LoVo (cell line): Measurements from ENCODE around the gene LMNTD1.
"Not testable (repeated sequence)": the region's sequence is repeated elsewhere in the genome, so short reads cannot be mapped to it uniquely, and the experiment has no call there.

Source experiments
- DNase-seq: peaks from one replicate; pipeline ENCODE4 v3.0.0-alpha.2; 2016; ENCODE audit warnings: low spot score

The LMNTD1 gene

DNA sequence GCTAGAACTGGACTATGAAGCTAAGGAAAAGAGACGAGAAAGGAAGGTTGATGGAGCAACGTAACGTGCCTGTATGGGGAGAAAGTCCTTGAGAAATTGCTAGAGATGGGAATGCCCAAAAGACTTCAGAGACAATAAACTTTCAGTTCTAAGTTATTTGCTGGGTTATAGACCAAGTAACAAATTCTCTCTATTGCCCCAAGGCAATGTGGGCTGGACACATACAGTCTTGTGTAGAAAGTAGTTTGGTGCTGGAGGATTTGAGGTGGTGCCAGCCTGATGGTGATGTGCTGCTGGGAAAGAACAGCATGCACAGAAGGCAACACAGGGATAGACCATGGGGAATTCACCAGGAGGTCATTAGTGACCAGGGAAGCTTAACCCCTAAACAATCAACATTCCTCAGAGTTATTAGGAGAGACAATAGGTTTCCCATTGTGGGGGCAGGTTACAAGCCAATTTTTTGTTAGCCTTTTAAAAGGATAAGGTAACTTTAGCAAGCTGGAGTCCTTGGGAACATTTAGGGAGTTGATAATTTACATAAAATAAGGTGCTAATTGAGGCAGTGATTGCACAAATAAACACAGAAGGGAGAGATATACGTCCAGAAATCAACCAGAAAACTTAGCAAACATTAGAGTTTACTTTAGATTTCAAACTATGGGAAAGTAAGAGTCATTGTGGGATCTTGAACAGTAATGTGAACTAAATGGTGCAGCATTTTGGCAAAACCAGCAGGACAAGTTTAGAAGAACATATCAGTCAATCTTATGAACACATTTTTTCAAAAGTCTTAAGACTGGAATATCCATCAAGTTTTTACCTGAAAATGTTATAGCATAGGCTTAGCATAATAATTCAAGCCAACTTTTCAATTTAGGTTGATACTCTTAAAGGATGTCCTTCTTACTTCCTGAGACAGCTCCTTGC lies 61.4 kb downstream of the LMNTD1 start:
- DNase-seq: no peak

- not testable (repeated sequence) for DNase-seq
Observed at GRCh38 chr12:25488956-25489870, 63.9 kb downstream of the LMNTD1 start.

DNA sequence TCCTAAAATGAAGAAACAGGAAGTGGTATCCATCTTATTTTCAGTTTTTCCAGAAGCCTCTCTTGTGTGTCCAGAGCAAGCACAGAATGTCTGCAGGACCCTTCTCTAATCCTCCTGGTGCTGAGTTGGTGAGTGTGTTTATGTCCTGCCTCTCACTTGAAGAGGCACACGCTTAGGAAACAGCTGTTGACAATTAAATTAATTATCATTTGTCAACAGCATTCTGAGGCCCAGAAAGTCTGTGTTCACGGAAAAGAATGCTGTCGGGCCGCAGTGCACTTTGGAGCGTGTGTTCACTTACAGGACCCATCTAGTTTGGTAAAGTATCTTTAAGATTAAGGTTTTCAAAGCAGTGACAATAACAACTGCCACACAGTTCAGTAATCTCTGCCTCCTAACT lies 70.5 kb downstream of the LMNTD1 start:
- no peak for DNase-seq

- DNase-seq: no peak
Observed at GRCh38 chr12:25480145-25480544, 72.9 kb downstream of the LMNTD1 start.

DNA sequence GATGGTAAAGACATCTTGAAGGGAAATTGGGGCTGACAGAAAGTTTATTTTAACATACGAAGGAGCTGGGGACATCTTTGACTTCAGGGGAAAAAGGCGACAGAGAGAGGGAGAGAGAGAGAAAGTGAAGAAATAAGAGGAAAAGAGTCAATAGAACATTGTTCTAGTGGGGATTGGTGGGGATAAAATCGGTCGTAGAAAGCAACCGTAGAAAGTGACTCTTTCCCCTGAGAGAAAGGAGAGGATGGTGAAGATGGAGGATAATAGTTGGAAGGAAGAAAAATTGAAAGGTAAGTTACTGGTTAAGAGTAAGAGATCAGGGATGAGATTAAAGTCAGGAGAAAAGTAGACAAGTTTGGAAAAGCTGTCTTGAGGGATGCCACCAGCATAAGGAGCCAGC lies 75.9 kb downstream of the LMNTD1 start:
- no peak for DNase-seq

- no peak for DNase-seq
Observed at GRCh38 chr12:25472453-25472852, 80.6 kb downstream of the LMNTD1 start.

DNA sequence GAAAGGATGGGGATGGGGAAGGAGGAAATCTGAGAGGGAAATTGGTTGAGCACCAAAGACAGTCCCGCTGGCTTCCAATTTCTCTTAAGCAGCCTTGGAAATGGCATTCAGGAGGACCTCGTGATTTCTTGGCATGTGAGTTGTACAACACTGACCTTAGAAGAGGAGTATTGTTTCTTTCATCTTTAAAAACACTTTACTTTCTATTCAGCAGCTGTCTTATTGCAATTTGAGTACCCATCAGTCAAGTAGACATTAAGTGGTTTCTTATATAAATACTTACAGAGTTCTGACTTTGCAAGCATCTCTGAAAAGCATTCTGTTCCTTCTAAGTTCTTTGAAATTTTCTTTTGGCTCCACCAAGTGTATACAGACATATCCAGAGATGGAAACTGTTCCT lies 83.2 kb downstream of the LMNTD1 start:
- DNase-seq: no peak

DNA sequence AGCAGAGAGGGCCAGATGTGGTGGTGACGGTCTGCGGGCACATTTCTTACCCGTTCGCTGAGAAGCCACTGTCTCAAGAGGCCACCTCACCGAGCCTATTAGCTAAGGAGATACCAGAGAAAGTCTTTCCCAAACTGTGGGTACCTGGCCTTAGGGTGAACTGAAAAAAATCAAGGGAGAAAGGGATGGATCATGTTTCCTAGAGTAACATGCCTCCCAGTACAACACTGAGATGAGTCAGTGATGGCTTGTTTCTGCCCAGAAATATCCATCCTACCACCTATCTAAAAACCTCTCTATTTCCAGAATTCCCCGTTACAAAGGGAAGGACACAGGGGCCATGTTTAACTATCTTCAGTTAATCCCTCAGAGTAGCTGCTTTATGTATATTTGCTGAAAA lies 83.7 kb downstream of the LMNTD1 start:
- no peak for DNase-seq

GRCh38 chr12:25463521-25463920 lies 89.6 kb downstream of the LMNTD1 start:
- no peak for DNase-seq

DNA sequence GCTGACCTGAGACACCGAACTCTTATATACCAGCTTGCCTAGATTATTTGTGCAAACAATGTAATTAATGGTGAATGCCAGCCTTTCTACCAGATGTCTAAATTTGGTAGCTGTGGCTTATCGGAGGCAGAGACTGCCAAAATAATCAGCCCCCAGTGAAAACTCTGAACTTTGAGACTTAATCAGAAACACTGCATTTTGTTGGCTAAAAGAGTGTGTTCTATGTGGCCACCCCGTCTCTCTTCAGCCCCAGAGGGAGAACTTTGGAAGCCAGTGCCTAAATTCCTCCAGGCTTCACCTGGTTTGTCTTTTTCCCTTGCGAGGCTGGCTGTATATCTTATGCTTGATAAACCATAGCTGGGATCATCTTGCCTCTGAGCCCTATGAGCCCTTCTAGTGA lies 90.1 kb downstream of the LMNTD1 start:
- DNase-seq: no peak

DNA sequence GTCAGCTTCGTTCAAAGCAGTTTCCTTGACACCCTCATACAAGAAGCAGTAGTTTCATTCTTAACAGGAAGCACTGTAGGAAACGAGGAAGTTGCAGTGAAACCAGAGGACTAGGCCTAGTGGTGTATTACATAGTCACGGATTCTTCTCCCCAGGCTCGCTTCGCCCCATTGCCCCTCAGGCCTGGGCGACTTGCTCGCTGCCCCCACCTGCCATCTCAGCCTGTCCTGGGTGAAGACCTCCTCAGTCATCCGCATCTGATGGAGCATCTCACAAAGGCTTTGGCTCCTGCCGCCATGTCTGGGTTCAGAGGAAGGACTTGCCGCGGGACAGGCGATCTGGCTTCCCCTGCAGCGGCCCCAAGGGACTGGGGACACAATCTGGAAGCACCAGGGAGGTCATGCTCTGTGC lies 93.5 kb downstream of the LMNTD1 start:
- DNase-seq: no peak

DNA sequence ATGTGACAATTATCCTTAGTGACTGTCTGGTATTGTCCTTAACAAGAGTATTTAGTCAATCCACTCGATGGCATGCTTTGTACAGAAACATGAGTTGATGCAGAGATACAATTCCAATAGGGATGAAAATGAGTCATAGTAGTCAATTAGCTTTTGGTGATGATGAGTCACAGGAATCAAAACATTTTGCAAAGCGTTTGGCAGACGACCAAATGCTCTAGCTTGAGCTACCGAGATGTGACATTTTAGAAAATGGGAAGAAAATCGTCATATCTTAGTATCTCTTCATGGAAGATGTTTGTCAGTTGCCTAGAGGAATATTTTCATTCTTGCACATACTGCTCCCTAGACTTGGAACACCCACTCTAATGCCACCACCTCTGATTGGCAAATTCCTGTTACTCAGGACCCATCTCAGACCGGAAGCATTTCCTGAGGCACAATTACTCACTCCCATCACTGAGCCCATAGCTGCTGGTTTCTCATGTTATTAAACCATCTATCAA lies 95.0 kb downstream of the LMNTD1 start:
- DNase-seq: peak; percentile 69

GRCh38 chr12:25456474-25456873 lies 96.6 kb downstream of the LMNTD1 start:
- no peak for DNase-seq

- DNase-seq: no peak
Observed at GRCh38 chr12:25455696-25456095, 97.4 kb downstream of the LMNTD1 start.

GRCh38 chr12:25449007-25449406 lies 104.1 kb downstream of the LMNTD1 start:
- DNase-seq: no peak

DNA sequence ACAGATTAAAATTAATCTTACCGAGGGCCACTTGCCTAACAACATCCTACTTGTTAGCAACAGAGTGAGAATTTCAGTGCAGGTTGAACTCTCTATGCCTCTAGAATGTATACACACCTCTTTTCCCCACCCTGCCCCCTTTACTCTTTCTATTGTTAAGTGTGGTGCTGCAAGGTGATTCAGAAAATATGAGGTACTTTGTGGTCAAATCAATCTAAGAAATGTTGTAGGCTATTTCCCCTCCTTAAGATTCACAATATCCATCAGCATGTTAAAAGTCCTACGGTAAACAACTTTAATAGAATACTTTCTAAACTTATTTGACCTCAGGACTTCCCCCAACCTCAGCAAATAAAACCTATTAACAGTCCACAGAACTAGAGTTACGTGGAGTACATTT lies 106.0 kb downstream of the LMNTD1 start:
- no peak for DNase-seq

- no peak for DNase-seq
Observed at GRCh38 chr12:25438638-25439037, 114.4 kb downstream of the LMNTD1 start.

DNA sequence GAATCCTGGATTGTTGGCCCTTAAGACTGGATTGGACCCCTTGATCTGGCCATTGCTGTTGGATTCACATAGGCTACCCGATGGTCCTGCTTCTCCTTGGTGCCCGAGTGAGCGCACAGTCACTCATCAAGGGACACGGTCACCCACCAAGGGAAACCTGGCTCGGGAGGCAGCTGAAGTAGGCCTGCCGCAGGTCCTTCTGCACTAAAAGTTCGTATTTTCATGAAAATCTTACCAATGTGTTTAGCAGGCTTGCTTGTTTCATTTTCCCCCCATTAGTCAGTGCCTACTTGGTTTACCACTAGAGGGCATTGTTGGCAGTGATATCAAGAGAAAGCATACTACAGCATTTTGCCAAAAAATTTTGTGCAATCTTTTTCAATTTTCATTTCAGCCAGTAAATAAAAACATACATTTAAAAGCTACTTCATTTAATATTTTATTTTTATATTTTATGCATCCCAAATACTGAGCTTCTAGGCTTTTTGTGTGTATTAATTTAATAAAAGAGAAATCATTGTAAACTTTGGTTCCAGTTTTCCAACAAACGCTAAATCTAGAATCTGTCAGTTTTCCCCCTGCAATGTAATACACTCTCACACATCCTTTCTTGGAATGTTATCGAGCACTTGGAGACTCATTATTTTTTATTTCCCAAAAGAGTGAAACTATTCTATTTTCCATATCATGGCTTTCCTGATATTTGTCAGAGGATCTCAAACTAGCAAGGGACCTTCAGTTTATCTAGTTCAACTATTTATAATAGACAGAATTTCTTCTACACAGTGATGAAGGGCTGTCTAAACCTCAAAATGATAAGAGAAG lies 116.7 kb downstream of the LMNTD1 start:
- peak; percentile 68 for DNase-seq

DNA sequence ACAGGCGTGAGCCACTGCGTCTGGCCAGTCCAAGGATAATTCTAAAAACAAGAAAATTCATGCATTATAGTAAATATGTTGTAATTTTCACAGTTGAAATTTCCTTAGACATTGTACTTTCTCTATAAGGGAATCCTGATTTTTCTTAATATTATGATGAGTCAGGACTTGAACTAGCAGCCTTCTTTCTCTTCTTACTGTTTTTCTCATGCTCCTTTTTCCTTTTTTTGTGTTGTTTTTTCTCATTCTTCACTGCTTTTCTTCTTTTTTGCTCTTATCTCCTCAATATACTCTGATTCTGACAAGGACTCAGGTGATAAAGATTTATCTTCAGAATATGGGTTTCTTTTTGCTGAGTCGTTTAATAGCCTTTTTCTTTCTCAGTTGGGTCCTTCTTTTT lies 117.7 kb downstream of the LMNTD1 start:
- DNase-seq: no peak

- DNase-seq: no peak
Observed at GRCh38 chr12:25434515-25434914, 118.6 kb downstream of the LMNTD1 start.

GRCh38 chr12:25433581-25434325 lies 119.3 kb downstream of the LMNTD1 start:
- no peak for DNase-seq
